Stimulated activated naive CD4-positive, alpha-beta T cell treated with Interleukin-2 at 50 U/mL for 16 hours (primary cell): Measurements from ENCODE around the gene ITPKB.
"Not testable (repeated sequence)": the region's sequence is repeated elsewhere in the genome, so short reads cannot be mapped to it uniquely, and the experiment has no call there.

Experiments
- DNase-seq: peaks from one replicate; lab custom pipeline; 2025; lab: John Stamatoyannopoulos, UW

The ITPKB gene

GRCh38 chr1:226602186-226603021 is 136.7 kb downstream of the ITPKB start:
- DNase-seq = no peak

GRCh38 chr1:226601456-226601855 is 137.6 kb downstream of the ITPKB start:
- DNase-seq = no peak

GRCh38 chr1:226600254-226600653 is 138.8 kb downstream of the ITPKB start:
- no peak for DNase-seq

GRCh38 chr1:226599636-226600238 is 139.3 kb downstream of the ITPKB start:
- no peak for DNase-seq

- DNase-seq = not testable (repeated sequence)
Observed at GRCh38 chr1:226598955-226599354, 140.1 kb downstream of the ITPKB start.

DNA sequence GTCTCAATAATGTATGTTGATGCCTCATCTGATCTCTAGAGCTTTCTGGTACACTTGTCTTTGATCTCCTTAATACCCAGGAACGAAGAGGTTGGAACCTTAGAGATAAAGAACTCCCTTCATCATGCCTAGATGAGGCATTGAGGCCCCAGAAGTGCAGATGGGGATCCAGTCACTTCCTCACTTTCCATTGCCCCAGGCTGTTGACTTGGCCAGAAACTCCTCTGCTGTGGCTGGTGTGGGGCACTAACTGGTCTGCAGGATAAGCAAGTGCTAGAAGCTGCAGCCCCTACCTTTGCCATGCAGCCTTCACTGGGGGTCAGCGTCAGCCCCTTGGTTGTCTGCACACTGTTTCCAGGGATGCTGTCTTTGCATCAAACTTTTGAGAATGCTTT is 140.6 kb downstream of the ITPKB start:
- no peak for DNase-seq

DNA sequence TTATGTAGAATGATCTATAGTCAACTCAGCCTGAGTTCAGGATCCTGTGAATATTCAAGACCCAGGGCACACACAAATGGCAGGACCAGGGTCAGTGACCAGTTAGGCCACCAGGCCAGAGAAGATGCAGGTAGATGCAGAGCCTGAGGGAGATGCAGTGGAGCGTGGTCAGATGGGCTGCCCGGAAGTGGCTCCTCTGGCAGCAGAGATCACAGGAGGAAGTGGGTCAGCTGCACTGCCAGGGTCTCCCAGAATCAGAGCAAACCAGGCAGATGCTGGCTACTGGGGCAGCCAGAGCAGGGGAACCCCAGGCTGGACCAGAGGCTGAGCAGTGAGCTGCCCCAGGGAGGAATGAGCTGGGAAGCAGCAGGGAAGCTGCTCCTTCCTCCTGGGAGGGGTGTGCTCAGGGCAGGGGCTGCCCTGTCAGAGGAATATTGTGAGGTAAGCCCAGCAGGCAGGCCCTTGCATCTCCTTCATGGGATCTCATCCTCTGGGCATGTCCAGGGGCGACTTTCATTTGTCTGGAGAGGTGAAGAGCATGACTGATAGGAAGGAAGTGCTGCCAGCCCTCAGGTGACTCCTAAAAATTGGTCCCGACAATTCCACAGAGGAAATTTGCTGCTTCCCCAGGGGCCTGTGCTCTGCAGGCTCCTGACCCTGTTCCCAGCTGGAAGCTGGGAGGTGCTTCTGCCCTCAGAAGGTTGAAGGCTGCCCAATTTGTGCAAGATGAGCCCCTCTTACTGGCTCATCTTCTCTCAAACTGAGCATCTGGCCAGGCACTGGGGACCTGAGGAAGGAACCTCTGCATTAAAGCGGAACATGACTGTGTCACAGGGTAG is 141.2 kb downstream of the ITPKB start:
- no peak for DNase-seq

- DNase-seq = no peak
Observed at GRCh38 chr1:226596531-226597165, 142.4 kb downstream of the ITPKB start.

DNA sequence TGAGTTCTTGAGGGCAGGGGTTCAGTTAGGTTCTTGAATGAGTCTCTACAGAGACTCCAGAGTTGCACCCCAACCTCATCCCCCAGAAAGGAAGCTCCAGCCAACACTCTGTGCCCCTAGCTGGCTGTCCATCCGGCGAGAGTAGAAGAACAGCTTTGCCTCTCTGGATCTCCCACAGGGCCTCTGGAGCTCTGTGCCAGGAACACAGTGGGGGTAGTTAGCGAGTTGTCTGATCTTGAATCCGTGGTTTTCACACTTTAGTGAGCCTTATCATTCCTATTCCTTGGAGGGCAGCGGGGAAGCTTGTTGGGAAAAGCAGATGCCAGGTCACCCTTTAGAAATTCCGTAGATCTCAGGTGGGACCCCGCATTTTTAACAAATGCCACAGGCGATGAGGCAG is 145.5 kb downstream of the ITPKB start:
- no peak for DNase-seq

GRCh38 chr1:226590614-226591013 is 148.5 kb downstream of the ITPKB start:
- no peak for DNase-seq

GRCh38 chr1:226589008-226589733 is 149.9 kb downstream of the ITPKB start:
- no peak for DNase-seq

DNA sequence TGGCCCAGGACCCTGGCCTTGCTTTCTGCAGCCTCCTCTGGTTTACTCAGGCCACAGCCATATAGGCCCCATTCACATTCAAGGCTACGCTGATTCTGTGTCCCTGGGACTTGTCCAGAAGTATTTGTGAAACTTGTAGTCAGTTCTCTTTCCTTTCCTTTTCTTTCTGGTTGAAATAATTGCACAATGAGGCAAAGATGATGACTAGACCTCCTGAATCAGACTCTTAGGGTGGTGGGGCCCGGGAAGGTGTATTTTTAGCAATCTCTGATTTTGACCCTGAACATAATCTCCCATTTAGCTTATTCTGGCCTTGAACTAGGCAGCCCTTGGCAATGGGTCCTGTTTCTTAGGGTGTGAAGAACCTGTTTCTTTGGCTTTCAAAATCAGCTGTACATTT is 150.6 kb downstream of the ITPKB start:
- DNase-seq = no peak

DNA sequence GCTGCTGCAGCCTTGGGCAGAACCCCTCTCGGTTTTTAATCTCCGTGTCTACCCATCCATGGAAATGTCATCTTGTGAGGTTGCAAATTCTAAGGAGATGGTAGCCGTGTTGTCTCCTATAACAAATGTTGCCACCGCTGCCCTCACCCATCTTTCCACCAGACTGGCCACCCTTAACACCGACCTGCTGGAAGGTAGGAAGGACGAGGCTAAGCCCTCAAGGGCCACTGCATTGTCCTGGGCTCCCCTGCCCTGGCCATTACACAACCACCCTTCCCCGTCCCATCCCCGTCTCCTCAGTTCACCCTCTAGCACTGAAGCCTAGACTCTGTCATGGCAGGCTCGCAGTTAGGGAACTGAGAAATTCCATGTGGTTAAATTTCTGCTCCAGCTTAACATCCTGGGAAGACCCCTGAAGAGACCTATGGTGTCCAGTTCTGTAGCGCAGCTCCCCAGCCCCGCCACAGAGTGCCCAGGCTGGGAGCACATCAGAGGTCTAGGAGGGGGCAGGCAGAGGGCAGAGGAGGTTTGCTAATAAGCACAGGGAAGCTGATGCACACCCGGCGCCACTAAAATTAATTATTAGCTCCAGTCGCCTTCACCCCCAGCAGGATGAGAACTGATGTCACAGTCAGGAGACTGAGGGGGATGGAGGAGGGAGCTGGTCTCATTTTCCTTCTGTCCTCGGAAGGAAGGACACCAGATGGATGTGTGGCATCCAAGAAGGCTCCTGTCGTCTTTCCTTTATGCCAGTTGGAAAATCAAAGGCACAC is 152.2 kb downstream of the ITPKB start:
- DNase-seq = no peak

DNA sequence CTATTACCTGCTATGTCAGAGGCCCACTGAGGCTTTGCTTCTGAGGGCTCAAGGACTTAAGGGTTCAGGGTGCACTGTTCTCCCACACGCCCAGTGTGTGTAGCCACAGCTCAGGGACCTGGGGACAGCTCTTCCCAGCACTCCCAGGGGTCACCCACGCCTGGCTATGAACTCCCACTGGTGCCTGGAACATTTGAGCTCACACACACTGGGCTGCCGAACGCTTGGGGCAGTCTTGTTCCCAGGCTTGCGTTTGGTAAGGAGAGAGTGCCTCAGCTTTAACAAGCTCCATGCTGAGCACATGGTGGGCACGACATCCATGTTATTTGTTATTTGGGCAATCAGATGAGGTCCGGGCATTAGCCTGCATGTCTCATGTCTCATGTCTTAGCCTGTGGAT is 153.0 kb downstream of the ITPKB start:
- no peak for DNase-seq

DNA sequence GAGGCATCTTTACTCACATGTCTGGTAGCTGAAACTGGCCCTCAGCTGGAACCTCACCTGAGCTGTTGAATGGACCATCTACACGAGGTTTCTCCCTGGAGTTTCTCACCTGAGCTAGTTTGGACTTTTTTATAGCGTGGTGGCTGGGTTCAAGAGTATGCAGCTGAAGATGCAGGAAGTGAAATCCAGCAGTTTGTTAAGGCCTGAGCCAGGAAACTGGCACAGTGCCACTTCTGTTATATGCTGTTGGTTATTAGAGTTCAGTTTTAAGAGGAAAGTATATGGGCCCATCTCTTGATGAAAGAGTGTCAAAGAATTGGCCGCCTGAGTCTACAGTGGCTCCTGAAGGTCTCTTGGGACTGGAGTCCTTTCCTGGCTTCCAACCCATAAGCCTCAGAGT is 154.9 kb downstream of the ITPKB start:
- DNase-seq = no peak

DNA sequence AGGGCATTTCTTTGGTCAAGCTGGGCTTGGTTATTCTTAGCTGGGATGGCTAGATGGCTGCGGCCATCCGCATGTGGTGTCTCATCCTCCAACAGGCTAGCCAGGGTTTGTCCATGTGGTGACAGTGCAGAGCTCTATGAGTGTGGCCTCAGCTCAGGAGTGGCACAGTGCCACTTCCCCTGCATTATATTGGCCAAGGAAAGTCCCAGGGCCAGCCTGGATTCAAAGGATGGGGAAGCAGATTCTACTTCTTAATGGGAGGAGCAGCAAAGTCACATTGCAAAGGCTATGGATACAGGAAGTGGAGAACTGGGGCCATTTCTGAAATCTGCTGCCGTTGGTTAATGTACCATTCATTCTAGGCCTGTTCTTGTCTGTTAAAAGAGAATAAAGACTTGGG is 156.1 kb downstream of the ITPKB start:
- no peak for DNase-seq
